Measurements from ENCODE around the gene COMMD2.

DNA sequence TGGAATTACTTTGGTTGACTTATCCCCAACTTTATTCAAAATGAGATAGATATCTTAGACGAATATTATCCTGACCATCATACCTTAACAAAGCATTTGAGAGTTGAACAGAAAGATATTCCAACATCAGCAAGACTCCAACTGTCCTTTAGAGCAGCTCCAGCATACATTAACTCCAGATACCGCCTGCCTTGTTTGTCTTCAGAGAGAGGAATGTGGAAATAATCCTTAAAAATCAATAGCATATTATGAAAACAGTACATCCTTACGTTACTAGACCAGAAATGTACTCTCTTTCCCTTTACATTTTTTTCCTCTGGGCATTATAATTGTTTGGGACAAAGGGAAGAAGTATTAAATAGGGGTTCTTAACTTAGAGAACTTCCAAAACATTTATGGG is 38.4 kb upstream of the COMMD2 start:
- TF ChIP-seq FOXP2 (optimal IDR thresholded peaks at IDR 0.05; ENCODE audit: borderline replicate concordance, extremely low read depth, extremely low read length, insufficient read depth): no peak
- TF ChIP-seq REST (IDR thresholded peaks at IDR 0.05; ENCODE audit: insufficient read depth in 1 of 2, low read depth in 2 of 2, low read length in 2 of 2): no peak

Measured in PFSK-1 (cell line).